ENCODE measurements around the gene DMXL2.

GRCh38 chr15:51642696-51643095, 20.1 kb upstream of the DMXL2 start:
- TF ChIP-seq CTCF (IDR thresholded peaks at IDR 0.05; ENCODE audit: low read depth, low read length) (no peak), EZH2phosphoT487 (IDR thresholded peaks at IDR 0.05; ENCODE audit: low read depth) (no peak)
